GM12801 (cell line): Measurements from ENCODE around the gene CFAP46.

ENCODE experiments used
- CTCF ChIP-seq: IDR thresholded peaks from one replicate; pipeline ENCODE4 v1.5.1; 2011; ENCODE audit warnings: control low read depth; ENCODE audit not compliant: insufficient read length; ENCODE audit errors: extremely low read depth

The CFAP46 gene

GRCh38 chr10:132899054-132899750, 43.2 kb downstream of the CFAP46 start:
- no peak for TF ChIP-seq CTCF

- no peak for TF ChIP-seq CTCF
Observed at GRCh38 chr10:132898391-132899053, 43.8 kb downstream of the CFAP46 start.

GRCh38 chr10:132897516-132898381, 44.6 kb downstream of the CFAP46 start:
- TF ChIP-seq CTCF: no peak

- TF ChIP-seq CTCF: no peak
Observed at GRCh38 chr10:132893090-132893489, 49.3 kb downstream of the CFAP46 start.

GRCh38 chr10:132892004-132892403, 50.4 kb downstream of the CFAP46 start:
- no peak for TF ChIP-seq CTCF

- TF ChIP-seq CTCF: no peak
Observed at GRCh38 chr10:132891368-132891767, 51.0 kb downstream of the CFAP46 start.

GRCh38 chr10:132890301-132890700, 52.1 kb downstream of the CFAP46 start:
- TF ChIP-seq CTCF: no peak
